GM10266 (cell line): ENCODE data around the gene TNFRSF18.
"Not testable (repeated sequence)": the region's sequence is repeated elsewhere in the genome, so short reads cannot be mapped to it uniquely, and the experiment has no call there.

Experiments used
- DNase-seq: peaks from one replicate; pipeline ENCODE4 v3.0.0; 2012; ENCODE audit errors: extremely low spot score
- TF ChIP-seq, protein P1 (sequence below): IDR thresholded peaks from 2 replicates; pipeline ENCODE4 v1.5.1; 2012; ENCODE audit warnings: mild to moderate bottlenecking, low read depth; ENCODE audit not compliant: control insufficient read depth, insufficient read depth; ENCODE audit errors: missing control alignments

The TNFRSF18 gene

DNA sequence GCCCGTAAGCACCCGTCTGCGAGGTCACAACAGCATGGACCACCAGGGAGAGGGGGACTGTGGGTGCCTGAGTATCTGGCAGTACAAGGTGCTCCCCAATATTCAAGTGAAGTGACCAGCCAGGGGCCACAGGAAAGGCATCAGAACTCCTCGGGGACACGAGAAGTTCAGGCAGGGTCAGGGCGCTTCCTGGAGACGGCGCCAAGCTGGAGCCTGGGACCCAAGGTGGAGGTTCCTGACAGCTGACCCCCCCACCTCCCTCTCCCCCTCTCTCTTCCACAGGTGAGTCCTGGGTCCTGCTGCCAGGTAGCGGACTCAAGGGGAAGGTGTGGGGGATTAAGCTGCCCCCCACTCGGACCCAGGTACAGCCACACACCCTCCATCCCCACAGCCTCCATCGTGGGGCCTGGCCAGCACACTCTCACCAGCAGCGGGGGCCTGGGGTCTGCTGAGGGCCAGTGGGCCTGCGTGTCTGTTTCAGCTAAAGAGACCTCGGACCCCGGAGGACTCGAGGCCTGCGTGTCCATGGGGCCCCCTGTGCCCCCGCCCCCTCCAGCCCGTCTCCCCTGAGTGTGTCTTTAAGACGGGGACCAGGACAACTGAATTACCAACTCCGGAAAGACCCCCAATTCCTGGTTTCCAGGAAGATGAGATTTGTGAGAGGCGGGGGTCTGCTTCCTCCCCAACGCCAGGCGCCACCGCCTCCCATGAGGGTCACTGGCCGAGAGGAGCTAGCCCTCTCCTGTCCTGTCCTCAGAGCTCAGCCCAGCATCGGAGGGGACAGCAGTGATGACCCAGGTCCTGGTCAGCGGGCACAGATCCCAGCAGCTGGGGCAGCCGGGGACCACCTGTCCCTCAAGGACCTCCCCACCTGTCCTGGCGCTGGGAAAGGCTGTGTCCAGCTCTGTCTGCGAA, 6.2 kb downstream of the TNFRSF18 start:
- no peak for DNase-seq

DNA sequence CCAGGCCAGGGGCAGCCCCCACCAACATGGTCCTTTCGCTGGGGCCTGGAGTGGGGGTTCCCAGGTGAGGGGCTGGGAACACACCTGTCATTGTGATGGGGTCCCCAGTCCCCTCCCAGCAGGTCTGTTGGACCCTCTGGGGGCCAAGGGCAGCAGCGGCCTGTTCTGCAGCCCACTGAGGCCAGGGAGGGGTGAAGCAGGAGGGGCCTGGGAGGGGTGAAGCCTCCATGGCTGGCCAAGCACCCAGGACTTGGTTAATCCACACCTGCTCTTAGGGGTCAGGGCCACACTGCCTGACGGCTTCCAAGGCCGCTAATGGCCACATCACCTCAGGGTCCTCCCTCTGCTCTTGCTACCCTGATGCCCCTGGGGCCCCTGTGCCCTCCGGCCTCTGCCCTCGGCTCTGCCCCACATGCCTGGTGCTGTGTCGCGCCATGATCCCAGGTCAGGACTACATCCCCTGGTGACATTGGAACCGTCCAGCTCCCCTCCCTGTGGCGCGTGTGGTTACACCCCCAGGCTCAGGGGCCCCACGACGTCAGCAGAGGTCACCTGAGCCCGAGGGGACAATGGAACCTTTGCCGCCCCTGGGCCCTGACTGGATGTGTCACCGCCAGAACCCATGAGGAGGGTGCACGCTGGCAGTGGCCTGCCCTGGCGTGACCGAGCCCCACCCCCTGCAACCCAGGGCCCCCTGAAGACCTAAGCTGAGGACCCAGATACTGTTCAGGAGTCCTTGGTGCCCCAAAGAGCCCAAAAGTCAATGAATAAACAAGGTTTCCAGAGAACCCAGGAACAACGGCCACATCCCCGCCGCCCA, 7.0 kb downstream of the TNFRSF18 start:
- TF ChIP-seq, protein P1, sequence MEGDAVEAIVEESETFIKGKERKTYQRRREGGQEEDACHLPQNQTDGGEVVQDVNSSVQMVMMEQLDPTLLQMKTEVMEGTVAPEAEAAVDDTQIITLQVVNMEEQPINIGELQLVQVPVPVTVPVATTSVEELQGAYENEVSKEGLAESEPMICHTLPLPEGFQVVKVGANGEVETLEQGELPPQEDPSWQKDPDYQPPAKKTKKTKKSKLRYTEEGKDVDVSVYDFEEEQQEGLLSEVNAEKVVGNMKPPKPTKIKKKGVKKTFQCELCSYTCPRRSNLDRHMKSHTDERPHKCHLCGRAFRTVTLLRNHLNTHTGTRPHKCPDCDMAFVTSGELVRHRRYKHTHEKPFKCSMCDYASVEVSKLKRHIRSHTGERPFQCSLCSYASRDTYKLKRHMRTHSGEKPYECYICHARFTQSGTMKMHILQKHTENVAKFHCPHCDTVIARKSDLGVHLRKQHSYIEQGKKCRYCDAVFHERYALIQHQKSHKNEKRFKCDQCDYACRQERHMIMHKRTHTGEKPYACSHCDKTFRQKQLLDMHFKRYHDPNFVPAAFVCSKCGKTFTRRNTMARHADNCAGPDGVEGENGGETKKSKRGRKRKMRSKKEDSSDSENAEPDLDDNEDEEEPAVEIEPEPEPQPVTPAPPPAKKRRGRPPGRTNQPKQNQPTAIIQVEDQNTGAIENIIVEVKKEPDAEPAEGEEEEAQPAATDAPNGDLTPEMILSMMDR, result no peak

More for the DNA sequence above, 6.2 kb downstream of the TNFRSF18 start:
- TF ChIP-seq, protein P1, result no peak

DNA sequence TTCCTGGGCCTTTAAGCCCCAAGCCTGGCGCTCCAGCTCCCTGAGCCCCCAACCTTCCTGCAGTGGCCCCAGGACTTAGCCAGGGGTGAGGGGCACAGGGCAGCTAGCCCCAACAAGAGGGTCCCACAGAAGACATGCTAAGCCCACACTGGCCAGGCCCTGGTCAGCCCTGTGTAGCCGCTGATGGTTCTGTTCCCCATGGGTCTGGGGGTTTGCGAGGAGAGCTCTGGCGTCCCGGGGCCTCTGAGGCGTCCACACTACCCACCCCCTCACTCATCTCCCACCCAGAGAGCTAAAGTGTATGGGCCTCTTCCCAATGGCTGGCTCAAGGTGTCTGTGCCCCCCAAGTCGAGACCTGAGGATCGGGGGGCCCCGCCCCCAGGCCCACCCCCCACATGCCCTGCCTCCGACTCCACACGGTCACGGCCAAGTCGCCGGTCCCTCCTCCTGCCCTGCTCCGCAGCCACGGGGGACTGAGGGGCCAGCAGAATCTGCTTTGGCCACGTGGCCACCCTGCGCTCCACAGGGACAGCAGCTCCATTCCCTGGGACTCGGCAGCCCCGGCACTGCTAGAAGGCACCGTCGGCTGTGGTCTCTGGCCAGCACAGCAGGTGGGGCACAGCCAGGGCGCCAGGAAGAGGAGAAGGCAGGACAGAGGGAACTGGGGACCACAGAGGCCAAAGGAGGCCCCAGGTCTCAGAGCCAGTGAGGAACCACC, 7.8 kb downstream of the TNFRSF18 start:
- TF ChIP-seq, protein P1, result no peak
- no peak for DNase-seq

More for the DNA sequence above, 7.0 kb downstream of the TNFRSF18 start:
- DNase-seq, result no peak

DNA sequence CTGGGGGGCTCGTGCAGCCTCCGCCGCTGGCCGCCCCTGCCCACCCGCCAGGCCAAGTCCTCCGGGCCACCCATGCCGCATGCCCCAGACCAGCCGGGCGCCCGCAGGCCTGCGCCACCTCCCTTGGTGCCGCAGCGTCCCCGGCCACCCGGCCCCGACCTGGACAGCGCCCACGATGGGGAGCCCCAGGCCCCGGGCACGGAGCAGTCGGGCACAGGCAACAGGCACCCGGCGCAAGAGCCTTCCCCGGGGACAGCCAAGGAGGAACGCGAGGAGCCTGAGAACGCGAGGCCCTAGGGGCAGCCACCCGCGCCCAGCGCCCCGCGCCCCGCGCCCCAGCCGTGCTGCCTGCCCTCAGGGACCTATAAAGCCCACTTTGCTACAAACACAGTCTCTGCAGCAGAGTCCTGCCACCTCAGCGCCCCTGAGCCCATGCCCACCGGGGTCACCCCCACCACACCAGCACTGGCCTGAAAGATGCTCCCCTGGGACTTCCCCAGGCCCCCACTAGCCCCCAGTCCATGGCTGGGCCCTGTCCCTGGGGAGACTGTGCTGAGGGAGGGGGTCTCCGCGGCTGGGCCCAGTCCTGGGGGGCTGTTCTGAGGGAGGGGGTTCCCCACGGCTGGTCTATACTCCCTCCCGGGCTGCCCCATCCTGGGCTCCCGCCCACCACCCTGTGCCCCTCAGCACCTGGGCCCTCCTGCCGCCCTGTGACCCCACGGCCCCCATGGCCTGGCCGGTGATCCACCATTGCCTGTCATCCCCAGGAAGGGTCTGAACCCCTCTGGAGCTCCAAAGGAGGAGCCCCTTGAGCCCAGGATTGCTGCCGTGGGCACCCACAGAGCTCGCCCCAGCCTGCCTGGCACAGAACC, 8.6 kb downstream of the TNFRSF18 start:
- TF ChIP-seq, protein P1, result no peak
- DNase-seq, result no peak

DNA sequence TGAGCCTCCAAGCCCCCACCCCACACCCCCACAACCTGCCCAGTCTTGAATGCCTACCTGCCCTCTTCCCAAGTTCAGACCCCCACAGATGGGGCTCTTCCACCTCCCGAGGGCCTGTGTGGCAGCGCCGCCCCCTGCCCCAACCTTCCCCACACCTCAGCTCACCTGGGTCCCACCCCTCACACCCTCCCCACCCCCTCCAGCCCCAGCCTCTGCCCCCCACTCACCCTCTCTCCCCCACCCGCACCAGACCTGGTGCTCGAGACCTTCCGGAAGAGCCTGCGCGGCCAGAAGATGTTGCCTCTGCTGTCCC, 9.2 kb downstream of the TNFRSF18 start:
- no peak for DNase-seq
- TF ChIP-seq, protein P1, result no peak

DNA sequence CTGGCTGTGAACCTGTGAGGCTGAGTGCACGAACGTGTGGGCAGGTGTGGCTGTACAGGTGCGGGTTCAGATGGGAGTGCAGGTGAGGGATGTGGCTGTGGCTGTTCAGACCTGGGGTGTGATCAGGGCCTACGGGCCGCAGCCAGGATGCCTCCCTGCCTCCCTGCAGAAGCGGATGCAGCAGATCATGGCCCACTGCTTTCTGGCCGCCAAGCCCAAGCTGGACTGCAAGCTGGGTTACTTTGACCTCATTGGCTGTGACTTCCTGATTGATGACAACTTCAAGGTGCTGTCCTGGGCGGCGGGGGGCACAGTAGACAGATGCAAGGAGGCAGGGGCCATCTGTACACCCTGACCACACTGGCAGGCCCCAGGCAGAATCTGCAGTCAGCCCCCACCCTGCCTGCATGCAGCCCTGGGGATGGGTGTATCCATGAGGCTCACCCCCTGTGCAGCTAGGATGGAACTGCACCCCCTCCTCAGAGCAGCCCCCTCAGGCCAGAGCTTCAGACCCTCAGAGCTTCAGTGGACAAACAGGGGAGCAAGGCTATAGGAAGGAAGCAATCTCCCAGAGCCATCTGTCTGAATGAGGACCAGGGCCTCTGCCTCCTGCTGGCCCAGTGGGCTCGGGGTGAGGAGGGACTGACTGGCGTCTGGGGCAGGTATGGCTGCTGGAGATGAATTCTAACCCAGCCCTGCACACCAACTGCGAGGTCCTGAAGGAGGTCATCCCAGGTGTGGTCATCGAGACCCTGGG, 9.8 kb downstream of the TNFRSF18 start:
- no peak for DNase-seq
- TF ChIP-seq, protein P1, result no peak

DNA sequence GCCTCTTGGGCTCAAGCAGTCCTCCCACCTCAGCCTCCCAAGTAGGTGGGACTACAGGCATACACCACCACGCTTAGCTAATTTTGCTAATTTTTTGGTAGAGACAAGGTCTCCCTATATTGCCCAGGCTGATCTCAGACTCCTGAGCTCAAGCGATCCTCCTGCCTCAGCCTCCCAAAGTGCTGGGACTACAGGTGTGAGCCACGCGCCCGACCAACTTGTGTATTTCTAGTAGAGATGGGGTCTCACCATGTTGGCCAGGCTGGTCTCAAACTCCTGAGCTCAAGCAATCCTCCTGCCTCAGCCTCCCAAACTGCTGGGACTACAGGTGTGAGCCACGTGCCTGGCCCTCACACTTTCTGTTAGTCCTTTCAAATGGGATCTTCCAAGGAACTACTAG, 10.7 kb downstream of the TNFRSF18 start:
- DNase-seq, result not testable (repeated sequence)
